Activated naive CD8-positive, alpha-beta T cell treated with anti-CD3 and anti-CD28 coated beads for 36 hours (primary cell): Measurements from ENCODE around the gene RPL28. TPM values are rescaled to one million over a fixed set of nuclear protein-coding genes. Genes with fewer than 3 reads are reported as not detected.
A peak's percentile ranks its signal among the peaks of the same experiment; 100 is the strongest.
"Not testable (repeated sequence)": the region's sequence is repeated elsewhere in the genome, so short reads cannot be mapped to it uniquely, and the experiment has no call there.

Source experiments
- DNase-seq: peaks from one replicate; pipeline ENCODE4 v3.0.0; 2021
- H3K27ac Mint-ChIP-seq: one replicate; pipeline ENCODE4 v1.8.0; 2022; ENCODE audit warnings: mild to moderate bottlenecking, moderate library complexity, mixed read lengths
- H3K27me3 Mint-ChIP-seq: one replicate; pipeline ENCODE4 v1.8.0; 2022; ENCODE audit warnings: mild to moderate bottlenecking, mixed read lengths
- H3K36me3 Mint-ChIP-seq: one replicate; pipeline ENCODE4 v1.8.0; 2021; ENCODE audit warnings: mild to moderate bottlenecking, mixed read lengths
- H3K4me1 Mint-ChIP-seq: one replicate; pipeline ENCODE4 v1.8.0; 2021; ENCODE audit warnings: mixed read lengths
- H3K4me3 Mint-ChIP-seq: one replicate; pipeline ENCODE4 v1.8.0; 2022; ENCODE audit warnings: mild to moderate bottlenecking, moderate library complexity, mixed read lengths
- H3K9me3 Mint-ChIP-seq: one replicate; pipeline ENCODE4 v1.8.0; 2022; ENCODE audit warnings: mixed read lengths
- total RNA-seq, 2 experiments: library from RNA; stranded (reverse); gene quantifications; one replicate each; pipeline ENCODE4 v1.2.3, GENCODE V29; 2021

RPL28 gene
- total RNA-seq, 2 experiments from 2014 or later, result 2,585 to 2,613 TPM

- H3K4me3 Mint-ChIP-seq, H3K27me3 Mint-ChIP-seq, DNase-seq: not testable (repeated sequence)
- Mint-ChIP-seq H3K27ac (peak overlapping the region; percentile 97), H3K4me1 (peaks cover 22% of the 10 kb centered on the region), H3K9me3 (peaks cover 15% of the 10 kb centered on the region), H3K36me3 (peaks cover 35% of the 10 kb centered on the region)
Measured at GRCh38 chr19:55409179-55409578, 23.4 kb downstream of the RPL28 start.

- no peak overlapping the region for H3K4me3 Mint-ChIP-seq
Measured at GRCh38 chr19:55410168-55410567, 24.4 kb downstream of the RPL28 start.

DNA sequence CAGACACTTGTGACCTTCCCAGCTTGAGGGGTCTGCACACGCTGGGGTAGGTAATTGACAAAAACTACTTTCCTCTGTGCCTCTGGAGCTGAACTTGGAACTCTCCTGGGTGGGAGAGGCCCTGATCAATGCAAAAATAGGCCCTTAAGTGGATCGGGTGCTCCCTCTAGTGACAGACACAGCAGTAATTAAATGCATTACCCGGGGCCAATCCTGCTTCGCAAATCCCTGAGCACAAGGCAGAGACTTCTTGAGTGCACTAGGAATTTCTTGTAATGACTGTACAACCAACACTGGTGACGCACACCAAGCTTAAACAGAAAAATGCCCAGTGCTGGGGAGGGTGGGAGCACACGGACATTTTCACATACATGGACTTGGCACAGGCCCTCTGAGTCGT lies 32.5 kb downstream of the RPL28 start:
- Mint-ChIP-seq H3K27ac (no peak overlapping the region), H3K4me1 (peaks cover 10% of the 10 kb centered on the region), H3K9me3 (no peaks in the 10 kb centered on the region), H3K27me3 (peaks cover 8% of the 10 kb centered on the region), H3K36me3 (no peaks in the 10 kb centered on the region), H3K4me3 (no peak overlapping the region)
- DNase-seq, result peak; percentile 44

More at GRCh38 chr19:55410168-55410567, 24.4 kb downstream of the RPL28 start:
- Mint-ChIP-seq H3K36me3 (peaks cover 30% of the 10 kb centered on the region), H3K4me1 (peaks cover 22% of the 10 kb centered on the region), H3K27me3 (peaks cover 5% of the 10 kb centered on the region), H3K9me3 (peaks cover 15% of the 10 kb centered on the region), H3K27ac (no peak overlapping the region)
- no peak for DNase-seq

DNA sequence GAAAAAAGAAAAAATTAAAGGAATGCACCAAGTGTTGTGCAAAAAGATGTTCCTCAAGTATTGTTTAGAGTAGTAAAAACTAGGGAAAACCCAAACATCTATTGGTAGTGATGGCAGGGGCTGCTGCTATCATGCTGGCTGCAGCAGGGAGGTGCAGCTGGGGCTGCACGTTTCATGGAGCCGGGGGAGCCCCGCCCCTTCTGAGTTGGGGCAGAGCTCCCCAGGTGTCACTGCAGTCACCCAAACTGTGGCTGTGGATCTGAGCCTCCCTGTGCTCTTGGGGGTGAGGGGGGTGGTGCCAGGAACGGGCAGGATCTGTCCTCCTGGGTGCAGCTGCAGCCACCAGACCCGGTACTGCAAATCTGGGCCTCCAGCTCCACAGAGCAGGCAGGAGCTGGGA lies 33.4 kb downstream of the RPL28 start:
- DNase-seq, result no peak
- no peaks in the 10 kb centered on the region for H3K9me3 Mint-ChIP-seq
- H3K27me3 Mint-ChIP-seq, result peaks cover 8% of the 10 kb centered on the region
- H3K4me1 Mint-ChIP-seq, result peaks cover 10% of the 10 kb centered on the region
- H3K36me3 Mint-ChIP-seq, result no peaks in the 10 kb centered on the region
- H3K4me3 Mint-ChIP-seq, result no peak overlapping the region
- no peak overlapping the region for H3K27ac Mint-ChIP-seq

DNA sequence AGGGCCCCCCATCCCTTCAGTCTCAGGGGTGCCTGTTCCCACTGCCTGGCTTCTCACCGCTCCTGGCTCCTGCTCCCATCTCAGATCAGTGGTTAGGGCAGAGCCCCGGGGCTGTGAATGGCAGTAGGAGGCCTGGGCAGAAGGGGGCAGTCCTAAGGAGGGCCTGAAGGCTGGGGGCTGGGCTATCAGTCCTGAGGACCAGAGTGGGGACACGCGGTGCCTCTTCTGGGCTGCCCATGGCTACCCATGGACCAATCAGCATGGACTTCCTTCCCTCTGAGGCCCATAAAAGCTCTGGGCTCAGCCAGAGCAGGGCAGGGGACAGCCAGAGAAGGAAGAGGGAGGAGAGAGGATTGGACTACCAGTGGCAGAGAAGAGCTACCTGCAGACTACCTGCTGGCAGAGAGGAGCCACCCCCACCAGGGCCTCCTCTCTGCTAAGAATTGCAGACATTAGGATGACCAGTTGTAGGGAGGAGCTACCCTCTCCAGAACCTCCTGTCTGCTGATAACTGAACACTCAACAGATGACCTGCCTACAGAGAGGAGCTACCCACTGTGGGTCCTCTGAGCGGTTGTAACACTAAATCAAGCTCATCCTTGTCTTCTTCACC lies 34.0 kb downstream of the RPL28 start:
- Mint-ChIP-seq H3K4me1 (peaks cover 10% of the 10 kb centered on the region), H3K4me3 (no peak overlapping the region), H3K27me3 (peaks cover 8% of the 10 kb centered on the region), H3K27ac (no peak overlapping the region), H3K36me3 (no peaks in the 10 kb centered on the region), H3K9me3 (no peaks in the 10 kb centered on the region)
- no peak for DNase-seq

DNA sequence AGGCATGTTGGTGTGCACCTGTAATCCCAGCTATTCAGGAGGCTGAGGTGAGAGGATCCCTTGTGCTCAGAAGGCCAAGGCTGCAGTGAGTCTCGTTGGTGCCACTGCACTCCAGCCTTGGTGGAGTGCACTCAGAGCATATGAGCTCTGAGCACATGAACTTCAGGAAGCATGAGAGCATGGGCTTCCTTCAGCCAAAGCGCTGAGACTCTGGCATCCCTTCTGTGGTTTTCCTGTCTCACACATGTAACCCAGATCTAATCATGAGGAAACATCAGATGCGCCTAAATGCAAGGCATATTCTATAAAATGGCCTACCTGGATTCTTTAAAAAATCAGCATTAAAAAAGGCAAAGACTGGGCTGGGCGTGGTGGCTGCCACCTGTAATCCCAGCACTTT lies 35.5 kb downstream of the RPL28 start:
- not testable (repeated sequence) for H3K36me3 Mint-ChIP-seq, H3K27me3 Mint-ChIP-seq, H3K9me3 Mint-ChIP-seq, DNase-seq, H3K4me1 Mint-ChIP-seq, H3K4me3 Mint-ChIP-seq, H3K27ac Mint-ChIP-seq

- Mint-ChIP-seq H3K4me1 (peaks cover 7% of the 10 kb centered on the region), H3K36me3 (no peaks in the 10 kb centered on the region), H3K4me3 (no peak overlapping the region), H3K27me3 (peaks cover 11% of the 10 kb centered on the region), H3K9me3 (no peaks in the 10 kb centered on the region), H3K27ac (no peak overlapping the region)
- no peak for DNase-seq
Measured at GRCh38 chr19:55423225-55424005, 37.7 kb downstream of the RPL28 start.

- Mint-ChIP-seq H3K9me3 (no peaks in the 10 kb centered on the region), H3K36me3 (no peaks in the 10 kb centered on the region), H3K4me3 (no peak overlapping the region), H3K27ac (no peak overlapping the region), H3K4me1 (peaks cover 10% of the 10 kb centered on the region), H3K27me3 (peaks cover 17% of the 10 kb centered on the region)
- no peak for DNase-seq
Measured at GRCh38 chr19:55424518-55424917, 38.8 kb downstream of the RPL28 start.

DNA sequence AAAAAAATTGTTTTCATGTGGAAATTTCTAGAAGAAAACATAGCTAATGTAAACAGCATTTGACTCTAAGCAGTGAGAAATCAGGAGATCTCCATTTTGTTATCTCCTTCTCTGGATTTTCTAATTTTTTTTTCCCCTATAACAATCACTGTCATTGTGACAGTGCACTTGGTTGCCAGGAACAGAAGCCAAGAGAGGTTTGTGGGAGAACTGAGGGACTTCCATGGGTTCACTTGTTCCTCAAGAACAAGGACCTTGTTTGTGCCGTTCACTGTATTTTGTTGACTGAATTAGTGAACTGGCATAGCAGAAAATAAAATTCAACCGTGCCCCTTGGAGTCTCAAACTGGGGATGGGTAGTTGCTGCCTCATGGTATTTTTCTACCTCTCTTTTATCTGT lies 40.3 kb downstream of the RPL28 start:
- no peak for DNase-seq
- H3K4me3 Mint-ChIP-seq, result no peak overlapping the region
- peaks cover 33% of the 10 kb centered on the region for H3K27me3 Mint-ChIP-seq
- H3K27ac Mint-ChIP-seq, result no peak overlapping the region
- H3K36me3 Mint-ChIP-seq, result no peaks in the 10 kb centered on the region
- peaks cover 9% of the 10 kb centered on the region for H3K4me1 Mint-ChIP-seq
- H3K9me3 Mint-ChIP-seq, result no peaks in the 10 kb centered on the region

- Mint-ChIP-seq H3K27me3 (peaks cover 52% of the 10 kb centered on the region), H3K36me3 (no peaks in the 10 kb centered on the region), H3K27ac (no peak overlapping the region), H3K4me3 (no peak overlapping the region), H3K4me1 (peaks cover 3% of the 10 kb centered on the region), H3K9me3 (no peaks in the 10 kb centered on the region)
- no peak for DNase-seq
Measured at GRCh38 chr19:55431183-55431582, 45.5 kb downstream of the RPL28 start.

DNA sequence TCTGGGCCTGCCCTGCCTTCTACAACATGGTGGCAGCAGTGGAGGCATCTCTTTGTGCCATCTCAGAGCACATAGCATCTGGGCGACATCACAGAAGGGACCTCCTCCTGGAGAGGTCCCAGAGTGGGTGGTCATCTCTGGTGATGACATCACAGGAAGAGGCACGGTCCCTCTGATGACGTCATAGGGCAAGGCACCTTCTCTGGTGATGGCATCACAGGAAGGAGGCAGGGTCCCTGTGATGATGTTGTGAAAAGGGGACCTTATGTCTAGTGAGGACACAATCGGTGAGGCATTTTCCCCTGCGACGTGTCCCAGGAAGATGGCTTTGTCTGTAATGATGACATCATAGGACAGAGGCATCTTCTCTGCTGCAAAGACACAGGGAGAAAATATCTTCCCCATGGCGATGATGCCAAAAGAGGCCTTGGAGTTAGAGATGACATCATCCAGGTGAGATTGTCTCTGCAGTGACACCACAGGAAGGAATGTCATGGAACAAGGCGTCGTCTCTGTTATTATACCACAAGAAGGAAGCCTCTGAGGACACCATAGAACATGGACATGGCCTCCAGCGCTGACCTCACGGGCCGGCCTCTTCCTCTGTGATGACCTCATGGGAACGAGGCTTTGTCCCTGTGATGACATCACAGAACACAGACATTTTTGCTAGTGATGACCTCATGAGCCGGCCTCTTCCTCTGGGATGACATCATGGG lies 46.7 kb downstream of the RPL28 start:
- Mint-ChIP-seq H3K4me3 (no peak overlapping the region), H3K9me3 (no peaks in the 10 kb centered on the region), H3K27ac (no peak overlapping the region), H3K36me3 (no peaks in the 10 kb centered on the region), H3K4me1 (peaks cover 3% of the 10 kb centered on the region), H3K27me3 (peaks cover 60% of the 10 kb centered on the region)
- no peak for DNase-seq

DNA sequence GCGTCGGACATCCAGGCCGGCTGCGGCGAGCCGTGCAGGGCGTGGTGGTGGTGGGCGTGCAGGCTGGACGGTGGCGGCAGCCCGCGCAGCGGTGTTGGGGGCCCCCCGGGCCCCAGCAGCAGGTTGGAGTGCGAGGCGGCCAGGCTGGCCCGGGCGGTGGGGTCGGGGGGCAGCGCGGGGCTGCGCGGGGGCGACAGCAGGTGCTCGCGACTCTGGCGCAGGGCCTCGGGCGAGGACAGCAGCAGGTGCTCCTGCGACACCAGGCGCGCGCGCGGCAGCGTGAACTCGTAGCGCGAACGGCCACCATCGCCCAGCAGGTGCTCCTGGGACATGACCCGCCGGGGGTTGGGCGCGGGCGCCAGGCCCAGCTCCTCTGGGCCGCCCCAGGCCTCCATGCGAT lies 47.6 kb downstream of the RPL28 start:
- H3K4me1 Mint-ChIP-seq, result peaks cover 3% of the 10 kb centered on the region
- peaks cover 65% of the 10 kb centered on the region for H3K27me3 Mint-ChIP-seq
- H3K36me3 Mint-ChIP-seq, result no peaks in the 10 kb centered on the region
- no peak overlapping the region for H3K27ac Mint-ChIP-seq
- DNase-seq, result no peak
- H3K4me3 Mint-ChIP-seq, result no peak overlapping the region
- no peaks in the 10 kb centered on the region for H3K9me3 Mint-ChIP-seq

- DNase-seq, result no peak
- H3K4me1 Mint-ChIP-seq, result peaks cover 2% of the 10 kb centered on the region
- H3K36me3 Mint-ChIP-seq, result no peaks in the 10 kb centered on the region
- H3K27ac Mint-ChIP-seq, result no peak overlapping the region
- peaks cover 67% of the 10 kb centered on the region for H3K27me3 Mint-ChIP-seq
- no peaks in the 10 kb centered on the region for H3K9me3 Mint-ChIP-seq
- H3K4me3 Mint-ChIP-seq, result no peak overlapping the region
Measured at GRCh38 chr19:55434356-55434919, 48.7 kb downstream of the RPL28 start.

DNA sequence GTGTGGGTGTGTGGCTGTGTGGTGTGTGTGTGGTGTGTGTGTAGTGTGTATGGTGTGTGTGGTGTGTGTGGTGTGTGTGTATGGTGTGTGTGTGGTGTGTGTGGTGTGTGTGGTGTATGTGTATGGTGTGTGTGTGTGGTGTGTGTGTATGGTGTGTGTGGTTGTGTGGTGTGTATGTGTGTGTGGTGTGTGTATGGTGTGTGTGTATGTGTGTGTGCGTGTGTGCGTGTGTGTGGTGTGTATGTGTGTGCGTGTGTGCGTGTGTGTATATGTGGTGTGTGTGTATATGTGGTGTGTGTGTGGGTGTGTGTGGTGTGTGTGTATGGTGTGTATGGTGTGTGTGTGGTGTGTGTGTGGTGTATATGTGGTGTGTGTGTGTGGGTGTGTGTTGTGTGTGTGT lies 49.3 kb downstream of the RPL28 start:
- H3K9me3 Mint-ChIP-seq, result no peaks in the 10 kb centered on the region
- H3K27ac Mint-ChIP-seq, result no peak overlapping the region
- peaks cover 67% of the 10 kb centered on the region for H3K27me3 Mint-ChIP-seq
- H3K4me3 Mint-ChIP-seq, result no peak overlapping the region
- no peak for DNase-seq
- no peaks in the 10 kb centered on the region for H3K4me1 Mint-ChIP-seq
- no peaks in the 10 kb centered on the region for H3K36me3 Mint-ChIP-seq

GRCh38 chr19:55436847-55437246 lies 51.1 kb downstream of the RPL28 start:
- no peak for DNase-seq
- no peaks in the 10 kb centered on the region for H3K9me3 Mint-ChIP-seq
- no peak overlapping the region for H3K4me3 Mint-ChIP-seq
- no peak overlapping the region for H3K27ac Mint-ChIP-seq
- H3K36me3 Mint-ChIP-seq, result no peaks in the 10 kb centered on the region
- peaks cover 10% of the 10 kb centered on the region for H3K4me1 Mint-ChIP-seq
- peaks cover 67% of the 10 kb centered on the region for H3K27me3 Mint-ChIP-seq
